Spinal cord (tissue), 10 donors: ENCODE results near the gene TEX47. TPM values are rescaled to one million over a fixed set of nuclear protein-coding genes. Genes with fewer than 3 reads are reported as not detected.
A peak's percentile ranks its signal among the peaks of the same experiment; 100 is the strongest.

Source experiments
- DNase-seq, 6 donors: peaks; one replicate each; pipeline versions ENCODE4 v3.0.0 to v3.0.0-alpha.2; 2013 to 2015; ENCODE audit warnings: low spot score in 6 of 6, low read depth in 4 of 6
- H3K27ac ChIP-seq: one replicate; pipeline ENCODE4 v1.5.1; 2013; ENCODE audit warnings: low read depth, low read length, control low read depth
- H3K27me3 ChIP-seq: one replicate; pipeline ENCODE4 v1.6.1; 2013; ENCODE audit warnings: low read length; ENCODE audit not compliant: control insufficient read depth, insufficient read depth
- H3K36me3 ChIP-seq: one replicate; pipeline ENCODE4 v1.6.1; 2013; ENCODE audit warnings: low read length; ENCODE audit not compliant: control insufficient read depth, insufficient read depth
- H3K4me1 ChIP-seq: one replicate; pipeline ENCODE4 v1.6.1; 2013; ENCODE audit warnings: low read length; ENCODE audit not compliant: control insufficient read depth, insufficient read depth
- H3K4me3 ChIP-seq: one replicate; pipeline ENCODE4 v1.5.1; 2013; ENCODE audit warnings: low read depth, low read length, control low read depth
- H3K9me3 ChIP-seq: one replicate; pipeline ENCODE4 v1.6.1; 2013; ENCODE audit warnings: low read length; ENCODE audit not compliant: control insufficient read depth, insufficient read depth
- WGBS: methylation state at CpG from one replicate; pipeline ENCODE4 v1.1.5; 2013; ENCODE audit warnings: missing lambda C conversion rate; ENCODE audit not compliant: insufficient coverage; 5-methylcytosine and 5-hydroxymethylcytosine counted together
- long read RNA-seq, 4 donors: transcript quantifications; one replicate each; lab custom pipeline, GENCODE V29; 2026
- polyA plus RNA-seq, 2 donors: library from polyadenylated mRNA; unstranded; fragments of 120-200 nt; gene quantifications; one replicate each; pipeline ENCODE4 v1.2.1, GENCODE V29; 2013; ENCODE audit not compliant: insufficient read length in 2 of 2
- total RNA-seq, 2 donors: library from RNA; depleted of rRNA in 1 of 2; stranded (reverse); fragments of 120-200 nt in 1 of 2; fragments of >200 nt in 1 of 2; gene quantifications; one replicate each; pipeline versions ENCODE4 v1.2.3 to v1.2.4, GENCODE V29; 2013 to 2014
- donor health status: healthy.

TEX47 gene
- total RNA-seq (not detected), polyA plus RNA-seq (not detected)
- long read RNA-seq, donor 1 = 0 reads
- long read RNA-seq, donor 2 = 0 reads
- long read RNA-seq, donor 3 = 0 reads
- long read RNA-seq, donor 4 = 0 reads

DNA sequence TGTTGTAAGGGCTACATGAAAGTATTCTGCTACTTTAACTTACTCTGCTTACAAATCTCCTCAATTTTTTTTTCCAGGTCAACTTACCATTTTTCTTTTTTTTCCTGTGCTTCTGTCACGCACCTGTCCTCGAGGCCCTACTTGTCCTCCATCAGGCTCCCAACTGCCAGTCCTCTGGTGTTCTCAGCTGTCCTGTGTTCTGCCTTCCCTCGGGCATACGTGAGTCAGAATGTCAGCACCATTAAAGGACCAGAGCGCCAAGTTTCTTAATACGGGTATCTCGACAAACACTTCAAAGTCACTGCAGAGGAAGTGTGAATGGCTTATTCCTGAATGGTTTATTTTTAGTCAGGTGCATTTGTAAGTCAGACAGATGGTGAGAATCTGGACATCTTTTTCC, at the start of gene TEX47:
Gene TEX47 (minus strand): TSS at position 185 of the 400 bp plus-strand sequence. CDS start 795 bp downstream, outside the sequence.
- Histone ChIP-seq H3K4me1 (no peaks in the 10 kb centered on the region), H3K27ac (no peak within 1 kb of the TSS), H3K4me3 (no peak within 1 kb of the TSS), H3K9me3 (no peaks in the 10 kb centered on the region), H3K36me3 (no peaks in the 10 kb centered on the region), H3K27me3 (no peaks in the 10 kb centered on the region)
- WGBS = 83% methylated on average over 7 of the region's 7 CpGs
- DNase-seq = no peak

DNA sequence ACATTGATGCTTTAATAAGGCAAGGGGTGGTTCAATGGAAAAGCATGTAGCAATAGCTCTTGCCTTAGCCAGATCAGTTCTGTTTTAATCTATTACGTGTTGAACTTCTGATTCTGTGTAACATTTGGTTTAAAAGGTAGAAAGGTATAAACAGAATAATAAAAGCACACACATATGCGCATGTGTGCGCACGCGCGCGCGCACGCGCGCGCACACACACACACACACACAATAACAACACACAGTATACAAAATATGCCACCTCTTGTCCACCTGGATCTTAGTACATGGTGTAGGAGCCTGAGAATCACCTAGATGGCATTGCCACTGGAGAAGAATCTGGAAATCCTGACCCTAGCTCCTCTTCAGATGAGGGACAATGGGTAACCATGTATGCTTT, 49.6 kb upstream of the TEX47 start:
- Histone ChIP-seq H3K27me3 (no peaks in the 10 kb centered on the region), H3K36me3 (no peaks in the 10 kb centered on the region), H3K9me3 (no peaks in the 10 kb centered on the region), H3K4me1 (no peaks in the 10 kb centered on the region), H3K27ac (no peak overlapping the region), H3K4me3 (no peak overlapping the region)
- no peak for DNase-seq
- WGBS = no CpG with 5 or more reads among the region's 12 CpGs

DNA sequence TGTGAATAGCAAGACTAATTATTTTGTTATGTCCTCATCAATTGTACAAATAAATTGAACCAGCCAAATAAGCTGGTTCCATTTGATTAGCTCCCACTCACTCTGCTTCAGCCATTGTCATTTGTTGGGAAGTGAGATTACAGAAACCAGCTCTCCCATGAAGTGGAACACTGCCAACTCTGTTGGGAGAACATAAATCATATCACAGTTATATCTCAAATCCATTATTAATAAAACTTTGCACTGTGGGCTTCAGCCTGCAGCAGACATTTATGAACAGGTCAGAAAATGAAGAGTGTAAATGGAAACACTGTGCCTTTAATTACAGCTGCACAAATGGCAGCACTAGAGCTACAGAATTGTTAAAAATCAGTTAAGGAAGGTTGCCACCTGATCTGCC, 46.7 kb upstream of the TEX47 start:
- no peaks in the 10 kb centered on the region for H3K9me3 ChIP-seq
- H3K4me3 ChIP-seq = no peak overlapping the region
- H3K4me1 ChIP-seq = no peaks in the 10 kb centered on the region
- H3K36me3 ChIP-seq = no peaks in the 10 kb centered on the region
- no peak overlapping the region for H3K27ac ChIP-seq
- H3K27me3 ChIP-seq = no peaks in the 10 kb centered on the region
- peak in 1 of 6 donors; percentile 53 for DNase-seq

DNA sequence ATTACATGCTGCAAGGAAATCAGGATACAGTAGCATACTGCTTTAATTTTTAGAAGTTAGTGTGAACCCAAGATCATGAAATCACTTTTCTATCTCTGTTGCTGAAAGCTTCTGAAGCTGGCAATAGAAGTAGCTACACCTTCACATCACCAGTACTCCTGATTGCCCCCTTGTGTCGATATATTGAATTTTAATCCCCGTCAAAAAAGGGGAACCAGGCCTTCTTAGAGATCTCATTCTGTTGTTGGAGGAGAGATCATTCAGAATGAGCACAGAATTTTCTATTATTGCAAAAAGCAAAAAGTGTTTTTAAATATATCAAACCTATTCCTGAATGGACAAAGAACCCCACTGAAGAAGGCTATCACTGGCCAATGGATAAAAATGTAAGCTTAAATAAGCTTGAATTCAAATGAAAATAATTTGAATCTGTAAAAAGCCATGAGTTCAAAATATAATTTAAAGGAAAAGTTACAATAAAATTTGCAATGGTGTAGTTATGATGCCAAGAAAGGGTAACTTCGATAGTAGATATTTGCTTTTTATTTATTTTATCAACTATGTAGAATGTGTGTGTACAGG, 39.7 kb upstream of the TEX47 start:
- no CpG with 5 or more reads among the region's 3 CpGs for WGBS
- Histone ChIP-seq H3K4me1 (no peaks in the 10 kb centered on the region), H3K27ac (no peak overlapping the region), H3K27me3 (no peaks in the 10 kb centered on the region), H3K36me3 (no peaks in the 10 kb centered on the region), H3K4me3 (no peak overlapping the region), H3K9me3 (no peaks in the 10 kb centered on the region)
- peak in 3 of 6 donors; percentile 6 to 71 (median 53) for DNase-seq

DNA sequence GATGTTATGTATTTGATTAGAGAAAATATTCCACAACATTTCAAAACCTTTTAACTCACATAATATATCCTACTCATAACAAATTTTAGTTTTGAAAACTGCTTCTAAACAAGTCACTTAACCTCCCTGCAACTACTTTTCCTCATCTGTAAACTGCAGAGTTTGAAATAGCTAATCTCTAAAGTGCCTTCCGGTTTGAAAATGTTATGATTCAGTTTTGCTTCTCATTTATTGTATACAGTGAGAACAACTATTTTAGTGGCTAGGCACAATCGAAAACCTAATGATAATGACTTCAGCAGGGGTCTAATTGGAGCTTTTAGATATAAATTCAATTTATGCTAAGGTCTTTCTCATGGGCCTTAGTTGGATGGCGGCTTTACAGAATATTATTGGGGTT, 30.7 kb upstream of the TEX47 start:
- H3K9me3 ChIP-seq = no peaks in the 10 kb centered on the region
- H3K4me3 ChIP-seq = no peak overlapping the region
- no peak overlapping the region for H3K27ac ChIP-seq
- DNase-seq = peak in 1 of 6 donors; percentile 26
- H3K27me3 ChIP-seq = no peaks in the 10 kb centered on the region
- WGBS = no CpG with 5 or more reads among the region's 3 CpGs
- H3K4me1 ChIP-seq = no peaks in the 10 kb centered on the region
- H3K36me3 ChIP-seq = no peaks in the 10 kb centered on the region

DNA sequence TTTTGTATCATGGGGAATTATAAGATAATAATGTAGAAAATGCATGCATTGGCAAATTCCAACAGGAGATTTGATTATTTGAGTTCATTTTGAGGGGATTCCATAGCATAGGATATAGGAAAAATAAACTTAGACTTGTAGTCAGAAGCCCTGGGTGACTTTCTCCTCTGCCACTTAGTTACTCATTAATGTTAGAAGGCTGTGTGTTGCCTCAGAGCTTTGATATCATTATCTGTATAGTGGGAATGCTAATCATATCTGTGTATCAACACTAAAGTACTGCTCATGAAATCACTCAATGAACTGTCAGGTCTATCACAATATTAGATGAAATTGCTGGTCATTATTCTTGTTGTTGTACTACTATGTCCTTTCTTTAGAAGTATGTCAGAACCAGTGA, 23.0 kb upstream of the TEX47 start:
- Histone ChIP-seq H3K27me3 (no peaks in the 10 kb centered on the region), H3K9me3 (no peaks in the 10 kb centered on the region), H3K4me3 (no peak overlapping the region), H3K27ac (no peak overlapping the region), H3K4me1 (no peaks in the 10 kb centered on the region), H3K36me3 (no peaks in the 10 kb centered on the region)
- DNase-seq = no peak

DNA sequence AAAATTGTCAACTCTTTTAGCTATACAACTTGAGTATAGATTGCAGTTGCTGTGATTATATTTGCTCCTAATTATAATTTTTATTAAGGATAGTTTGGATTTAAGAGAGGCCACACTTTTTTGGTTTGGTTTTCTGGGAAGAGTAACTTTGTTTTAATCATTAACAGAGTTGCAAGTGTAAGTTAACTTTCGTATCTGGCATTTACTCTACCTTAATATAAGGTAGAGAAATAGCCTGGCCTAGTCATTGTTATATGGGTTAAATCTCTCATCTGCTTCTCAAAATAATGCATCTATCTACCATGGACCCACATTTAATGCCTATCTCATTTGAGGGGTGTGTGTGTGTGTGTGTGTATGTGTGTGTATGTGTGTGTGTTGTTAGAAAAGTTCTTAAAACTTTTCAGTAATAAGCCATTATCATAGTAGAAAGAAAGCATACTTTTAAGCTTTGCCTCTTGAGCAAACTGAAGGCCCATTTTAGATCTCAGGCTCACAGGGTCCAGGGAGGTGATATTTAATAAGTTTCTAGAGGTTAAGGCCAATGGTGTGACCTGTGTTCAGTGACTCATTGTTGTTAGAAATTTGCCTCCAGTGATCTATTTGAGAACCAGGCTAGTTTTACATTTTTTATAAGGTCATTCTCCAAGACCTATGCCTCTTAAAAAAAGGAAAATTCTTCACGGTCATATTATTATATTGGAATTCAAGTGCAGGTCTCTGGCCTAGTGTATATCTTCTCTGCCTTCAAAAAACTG, 10.9 kb upstream of the TEX47 start:
- no peak for DNase-seq
- Histone ChIP-seq H3K4me1 (no peaks in the 10 kb centered on the region), H3K27me3 (no peaks in the 10 kb centered on the region), H3K4me3 (no peak overlapping the region), H3K27ac (no peak overlapping the region), H3K9me3 (no peaks in the 10 kb centered on the region), H3K36me3 (no peaks in the 10 kb centered on the region)
- no CpG with 5 or more reads among the region's 2 CpGs for WGBS

DNA sequence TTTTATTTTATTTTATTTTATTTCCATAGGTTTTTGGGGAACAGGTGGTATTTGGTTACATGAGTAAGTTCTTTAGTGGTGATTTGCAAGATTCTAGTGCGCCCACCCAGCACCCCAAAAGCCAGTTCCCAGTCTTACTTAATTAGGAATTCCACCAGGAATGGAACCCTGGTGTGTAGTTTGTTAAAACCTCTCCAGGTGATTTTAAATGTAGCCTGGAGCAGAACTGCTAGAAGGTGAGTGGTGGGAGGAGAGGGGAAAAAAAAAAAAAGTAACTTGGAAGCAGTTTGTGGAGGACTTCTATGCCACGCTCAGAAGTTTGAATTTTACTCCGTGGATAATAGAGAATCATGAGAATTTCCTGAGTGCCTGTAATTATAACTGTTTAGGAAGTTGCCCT, 5.5 kb upstream of the TEX47 start:
- no peak overlapping the region for H3K27ac ChIP-seq
- no peaks in the 10 kb centered on the region for H3K36me3 ChIP-seq
- no peak overlapping the region for H3K4me3 ChIP-seq
- H3K27me3 ChIP-seq = no peaks in the 10 kb centered on the region
- no peak for DNase-seq
- 38% methylated on average over 2 of the region's 3 CpGs for WGBS
- H3K9me3 ChIP-seq = no peaks in the 10 kb centered on the region
- H3K4me1 ChIP-seq = no peaks in the 10 kb centered on the region

DNA sequence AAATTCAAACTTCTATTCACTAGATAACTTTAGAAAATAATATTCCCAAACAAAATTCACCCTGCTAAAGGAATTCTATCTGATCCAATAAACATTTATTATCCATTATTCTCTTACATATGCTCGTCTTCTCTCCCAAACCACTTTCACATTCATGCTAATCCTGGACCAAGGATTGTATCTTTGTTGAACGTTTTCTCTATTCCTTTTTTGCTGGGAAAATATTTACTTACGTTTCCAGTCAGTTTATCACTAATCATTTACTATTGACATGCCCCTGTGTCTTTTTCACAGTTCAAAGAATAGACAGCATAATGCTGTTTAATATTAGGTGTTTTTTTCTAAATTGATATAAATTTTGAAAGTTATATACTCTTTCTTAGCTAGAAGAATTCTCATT, 3.2 kb downstream of the TEX47 start:
- H3K4me1 ChIP-seq = no peaks in the 10 kb centered on the region
- no peak overlapping the region for H3K27ac ChIP-seq
- H3K36me3 ChIP-seq = no peaks in the 10 kb centered on the region
- no peak overlapping the region for H3K4me3 ChIP-seq
- DNase-seq = no peak
- no peaks in the 10 kb centered on the region for H3K9me3 ChIP-seq
- 100% methylated on average over 1 of the region's 3 CpGs for WGBS
- H3K27me3 ChIP-seq = no peaks in the 10 kb centered on the region

DNA sequence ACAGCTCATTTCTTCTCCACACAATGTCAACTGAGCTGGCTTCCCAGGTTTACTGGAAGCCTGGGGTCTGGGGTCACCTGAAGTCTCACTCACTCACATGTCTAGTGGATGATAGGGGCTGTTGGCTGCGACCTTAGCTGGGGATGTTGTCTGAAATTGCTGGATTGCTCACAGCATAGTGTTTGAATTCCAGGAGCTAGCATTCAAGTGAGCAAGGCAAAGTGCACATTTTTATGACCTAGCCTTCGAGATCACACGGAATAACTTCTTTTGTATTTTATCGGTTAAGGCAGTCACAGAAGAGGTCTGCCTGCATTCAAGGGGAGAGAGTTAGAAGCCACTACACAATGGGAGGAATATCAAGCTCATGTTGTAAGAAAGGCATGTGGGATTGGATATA, 3.6 kb downstream of the TEX47 start:
- Histone ChIP-seq H3K27ac (no peak overlapping the region), H3K36me3 (no peaks in the 10 kb centered on the region), H3K9me3 (no peaks in the 10 kb centered on the region), H3K4me3 (no peak overlapping the region), H3K4me1 (no peaks in the 10 kb centered on the region), H3K27me3 (no peaks in the 10 kb centered on the region)
- DNase-seq = no peak
- 74% methylated on average over 3 of the region's 4 CpGs for WGBS
